IMR-90 (cell line): ENCODE data around the gene ZNF521.

Experiments used
- CEBPB ChIP-seq: IDR thresholded peaks from 2 replicates; pipeline ENCODE4 v1.6.1; 2012; ENCODE audit warnings: low read depth, low read length, improper control_type of control experiment
- CTCF ChIP-seq: conservative IDR thresholded peaks from 2 replicates; pipeline ENCODE4 v1.5.1; 2012; ENCODE audit warnings: mild to moderate bottlenecking, low read depth, low read length, improper control_type of control experiment
- MAZ ChIP-seq: IDR thresholded peaks from 2 replicates; pipeline ENCODE4 v1.6.1; 2012; ENCODE audit warnings: low read depth, mild to moderate bottlenecking, low read length, improper control_type of control experiment, moderate library complexity, borderline replicate concordance
- MXI1 ChIP-seq: IDR thresholded peaks from 2 replicates; pipeline ENCODE4 v1.6.1; 2012; ENCODE audit warnings: low read depth, mild to moderate bottlenecking, low read length, moderate library complexity, borderline replicate concordance
- POLR2A ChIP-seq: IDR thresholded peaks from 2 replicates; pipeline ENCODE4 v1.6.1; 2012; ENCODE audit warnings: mild to moderate bottlenecking, low read depth, low read length
- RAD21 ChIP-seq: IDR thresholded peaks from 2 replicates; pipeline ENCODE4 v1.6.1; 2012; ENCODE audit warnings: low read length, improper control_type of control experiment
- SMC3 ChIP-seq: fragments of 150-350 bp; IDR thresholded peaks from 2 replicates; pipeline ENCODE4 v1.6.1; 2016; ENCODE audit warnings: low read depth, mild to moderate bottlenecking, antibody characterized with exemption, low read length, moderate library complexity
- TF ChIP-seq, protein P1 (sequence below): fragments of 150-350 bp; IDR thresholded peaks from 2 replicates; pipeline ENCODE4 v1.6.1; 2017; ENCODE audit warnings: mild to moderate bottlenecking, antibody characterized with exemption, low read length, low read depth

- no peak for TF ChIP-seq MXI1
- no peak for TF ChIP-seq SMC3
- no peak for TF ChIP-seq CTCF
- TF ChIP-seq CEBPB = no peak
- no peak for TF ChIP-seq MAZ
- no peak for TF ChIP-seq POLR2A
- TF ChIP-seq RAD21 = no peak
- TF ChIP-seq, protein P1, sequence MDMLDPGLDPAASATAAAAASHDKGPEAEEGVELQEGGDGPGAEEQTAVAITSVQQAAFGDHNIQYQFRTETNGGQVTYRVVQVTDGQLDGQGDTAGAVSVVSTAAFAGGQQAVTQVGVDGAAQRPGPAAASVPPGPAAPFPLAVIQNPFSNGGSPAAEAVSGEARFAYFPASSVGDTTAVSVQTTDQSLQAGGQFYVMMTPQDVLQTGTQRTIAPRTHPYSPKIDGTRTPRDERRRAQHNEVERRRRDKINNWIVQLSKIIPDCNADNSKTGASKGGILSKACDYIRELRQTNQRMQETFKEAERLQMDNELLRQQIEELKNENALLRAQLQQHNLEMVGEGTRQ = no peak
Measured at GRCh38 chr18:25055076-25055475, 296.9 kb downstream of the ZNF521 start.
